Ascending aorta (tissue), 2 donors: ENCODE measurements around the gene AHNAK2. TPM values are rescaled to one million over a fixed set of nuclear protein-coding genes. Genes with fewer than 3 reads are reported as not detected.

Experiments
- DNase-seq, 2 donors: peaks; one replicate each; pipeline ENCODE4 v3.0.0-alpha.2; 2019; ENCODE audit warnings: low spot score in 2 of 2
- H3K27ac ChIP-seq, 2 donors: fragments of 200-600 bp; sonication (generic); one replicate each; pipeline ENCODE4 v1.5.1; 2016 to 2017; ENCODE audit warnings: mild to moderate bottlenecking in 1 of 2
- H3K27me3 ChIP-seq: fragments of 200-600 bp; sonication (generic); one replicate; pipeline ENCODE4 v1.5.1; 2017
- H3K36me3 ChIP-seq, 2 donors: fragments of 200-600 bp; sonication (generic); one replicate each; pipeline ENCODE4 v1.5.1; 2016
- H3K4me1 ChIP-seq, 2 donors: fragments of 200-600 bp; sonication (generic); one replicate each; pipeline ENCODE4 v1.5.1; 2016 to 2017; ENCODE audit warnings: mild to moderate bottlenecking in 1 of 2
- H3K4me3 ChIP-seq, 2 donors: fragments of 200-600 bp; sonication (generic); one replicate each; pipeline ENCODE4 v1.5.1; 2016 to 2017; ENCODE audit warnings: mild to moderate bottlenecking in 1 of 2
- H3K9me3 ChIP-seq, 2 donors: fragments of 200-600 bp; sonication (generic); one replicate each; pipeline ENCODE4 v1.5.1; 2016
- intact Hi-C: fragments of 100-400 bp; cut with DNase I; formaldehyde crosslinking; loops from one replicate; pipeline ENCODE4 v1.15.1; 2023
- total RNA-seq: library from RNA; depleted of rRNA; stranded (reverse); fragments of >200 nt; gene quantifications from one replicate; pipeline ENCODE4 v1.1.0, GENCODE V29; 2016
- TF ChIP-seq, protein P1 (sequence below), 3 experiments: fragments of 200-600 bp in 2 of 3; fragments of 450-650 bp in 1 of 3; sonication (generic) in 2 of 3; IDR thresholded peaks; one replicate each; pipeline ENCODE4 v1.5.1; 2016 to 2019; ENCODE audit warnings: antibody characterized with exemption in 3 of 3, mild to moderate bottlenecking in 1 of 3, moderate library complexity in 1 of 3

Gene AHNAK2
- total RNA-seq, 1 donor from 2014 or later, result 35.5 TPM

DNA sequence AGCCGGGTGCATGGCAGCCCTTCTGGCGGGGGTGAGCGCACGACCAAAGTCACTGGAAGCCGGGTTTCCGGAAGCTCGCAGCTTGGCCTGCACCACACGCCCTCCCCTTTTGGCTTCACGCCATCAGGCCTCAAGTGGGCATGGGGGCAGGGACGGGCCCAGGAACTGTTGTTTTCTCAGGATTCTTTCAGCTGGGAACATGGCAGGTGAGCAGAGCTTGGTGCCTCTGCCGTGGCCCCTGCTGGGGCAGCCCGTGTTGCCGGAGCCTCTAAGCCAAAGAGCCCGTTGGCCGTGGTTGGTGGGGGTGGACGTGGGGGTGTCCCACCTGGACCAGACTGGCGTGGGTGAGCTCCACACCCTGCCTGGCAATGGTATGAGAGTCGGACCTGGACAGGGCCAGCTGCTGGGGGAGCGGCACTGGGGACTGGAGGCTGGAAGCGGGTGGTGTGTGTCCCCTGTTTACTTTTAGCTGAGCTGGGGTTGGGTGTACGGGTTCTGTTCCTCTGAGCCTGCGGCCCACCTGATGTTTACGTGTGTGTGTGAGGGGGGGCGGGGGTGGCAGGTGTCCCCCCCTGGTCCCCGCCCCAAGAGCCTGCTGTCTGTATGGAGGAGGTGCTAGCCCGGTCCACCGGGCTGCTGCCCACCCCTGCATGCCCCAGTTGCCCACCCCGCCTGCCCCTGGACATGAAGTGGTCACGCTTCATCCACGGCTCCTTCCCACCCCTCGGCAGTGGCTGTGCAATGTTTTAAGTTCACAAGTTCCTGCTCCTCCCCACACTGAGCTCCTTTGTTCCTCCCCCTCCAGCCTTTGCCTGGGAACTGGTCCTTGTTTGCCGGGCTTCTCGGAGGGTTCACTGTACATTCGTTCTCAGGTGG is 82.2 kb downstream of the AHNAK2 start:
- H3K36me3 ChIP-seq, result peaks cover 0 to 11% of the 10 kb centered on the region in 2 donors
- no peak overlapping the region for H3K4me3 ChIP-seq
- TF ChIP-seq, protein P1, sequence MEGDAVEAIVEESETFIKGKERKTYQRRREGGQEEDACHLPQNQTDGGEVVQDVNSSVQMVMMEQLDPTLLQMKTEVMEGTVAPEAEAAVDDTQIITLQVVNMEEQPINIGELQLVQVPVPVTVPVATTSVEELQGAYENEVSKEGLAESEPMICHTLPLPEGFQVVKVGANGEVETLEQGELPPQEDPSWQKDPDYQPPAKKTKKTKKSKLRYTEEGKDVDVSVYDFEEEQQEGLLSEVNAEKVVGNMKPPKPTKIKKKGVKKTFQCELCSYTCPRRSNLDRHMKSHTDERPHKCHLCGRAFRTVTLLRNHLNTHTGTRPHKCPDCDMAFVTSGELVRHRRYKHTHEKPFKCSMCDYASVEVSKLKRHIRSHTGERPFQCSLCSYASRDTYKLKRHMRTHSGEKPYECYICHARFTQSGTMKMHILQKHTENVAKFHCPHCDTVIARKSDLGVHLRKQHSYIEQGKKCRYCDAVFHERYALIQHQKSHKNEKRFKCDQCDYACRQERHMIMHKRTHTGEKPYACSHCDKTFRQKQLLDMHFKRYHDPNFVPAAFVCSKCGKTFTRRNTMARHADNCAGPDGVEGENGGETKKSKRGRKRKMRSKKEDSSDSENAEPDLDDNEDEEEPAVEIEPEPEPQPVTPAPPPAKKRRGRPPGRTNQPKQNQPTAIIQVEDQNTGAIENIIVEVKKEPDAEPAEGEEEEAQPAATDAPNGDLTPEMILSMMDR (IDR thresholded peaks at IDR 0.05), result no peak
- peak in 1 of 2 donors; percentile 62 for DNase-seq
- H3K4me1 ChIP-seq, result no peaks in the 10 kb centered on the region
- H3K27me3 ChIP-seq, result no peaks in the 10 kb centered on the region
- no peaks in the 10 kb centered on the region for H3K9me3 ChIP-seq
- intact Hi-C loops, result loop anchor here (1.0 kb wide), 1 partner anchor 149 kb away; no protein-coding TSS in a partner anchor
- no peak overlapping the region for H3K27ac ChIP-seq

GRCh38 chr14:104895207-104895785 is 82.9 kb downstream of the AHNAK2 start:
- Histone ChIP-seq H3K27ac (no peak overlapping the region), H3K9me3 (no peaks in the 10 kb centered on the region), H3K27me3 (no peaks in the 10 kb centered on the region), H3K4me3 (no peak overlapping the region), H3K4me1 (no peaks in the 10 kb centered on the region), H3K36me3 (peaks cover 0 to 11% of the 10 kb centered on the region in 2 donors)
- intact Hi-C loops, result no loop called here
- TF ChIP-seq, protein P1 (IDR thresholded peaks at IDR 0.05), result no peak
- peak in 1 of 2 donors; percentile 61 for DNase-seq

GRCh38 chr14:104894331-104895206 is 83.6 kb downstream of the AHNAK2 start:
- TF ChIP-seq, protein P1 (IDR thresholded peaks at IDR 0.05), result no peak
- intact Hi-C loops, result no loop called here
- no peaks in the 10 kb centered on the region for H3K27me3 ChIP-seq
- no peak overlapping the region for H3K4me3 ChIP-seq
- peaks cover 0 to 12% of the 10 kb centered on the region in 2 donors for H3K36me3 ChIP-seq
- no peaks in the 10 kb centered on the region for H3K9me3 ChIP-seq
- H3K27ac ChIP-seq, result no peak overlapping the region
- no peaks in the 10 kb centered on the region for H3K4me1 ChIP-seq
- DNase-seq, result peak in 1 of 2 donors; percentile 59

DNA sequence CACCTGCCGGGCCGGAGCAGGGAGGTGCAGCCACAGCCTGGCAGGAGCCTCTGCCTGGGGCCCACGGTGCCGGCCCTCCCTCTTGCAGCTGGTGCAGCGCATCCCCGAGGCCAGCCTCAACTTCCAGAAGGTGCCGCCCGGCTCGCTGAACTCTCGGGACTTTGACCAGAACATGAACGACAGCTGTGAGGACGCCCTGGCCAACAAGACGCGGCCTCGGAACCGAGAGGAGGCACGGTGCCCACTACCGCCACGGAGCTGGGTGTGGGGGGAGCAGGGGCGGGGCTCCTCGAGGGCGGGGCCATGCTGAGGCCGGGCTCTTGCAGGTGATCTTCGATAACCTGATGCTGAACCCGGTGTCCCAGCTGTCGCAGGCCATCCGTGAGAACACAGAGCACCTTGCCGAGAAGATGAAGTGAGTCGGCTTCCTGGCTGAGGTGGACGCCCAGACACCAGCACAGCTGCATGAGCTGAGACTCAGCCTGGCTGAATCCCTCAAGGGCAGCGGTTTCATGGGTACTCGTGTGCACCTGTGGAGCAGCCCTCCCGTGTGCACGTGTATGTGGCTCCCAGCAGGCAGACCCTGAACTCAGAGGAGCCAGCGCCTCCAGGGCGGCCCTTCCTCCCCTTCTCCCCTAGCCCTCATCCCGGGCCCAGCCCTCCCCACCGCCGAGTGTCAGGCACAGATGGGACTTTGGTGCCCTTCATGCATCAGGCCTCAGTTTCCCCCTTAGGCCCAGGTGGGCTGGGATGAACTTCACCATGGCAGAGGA is 84.6 kb downstream of the AHNAK2 start:
- H3K27ac ChIP-seq, result no peak overlapping the region
- no peak overlapping the region for H3K4me3 ChIP-seq
- no peaks in the 10 kb centered on the region for H3K27me3 ChIP-seq
- TF ChIP-seq, protein P1 (IDR thresholded peaks at IDR 0.05), result no peak
- no peaks in the 10 kb centered on the region for H3K4me1 ChIP-seq
- no peaks in the 10 kb centered on the region for H3K9me3 ChIP-seq
- intact Hi-C loops, result no loop called here
- DNase-seq, result peak in 1 of 2 donors; percentile 48
- H3K36me3 ChIP-seq, result peaks cover 6 to 14% of the 10 kb centered on the region in 2 donors
